GM12878 (cell line): ENCODE results near the gene TBC1D20. TPM values are rescaled to one million over a fixed set of nuclear protein-coding genes. Genes with fewer than 3 reads are reported as not detected.

Source experiments
- ATAC-seq: fragments of 200-7000 bp; cut with Tn5 transposase; 3 replicates; pipeline ENCODE4 v1.9.1; 2020; ENCODE audit warnings: mild to moderate bottlenecking, moderate library complexity
- BruUV-seq: library from RNA; stranded (reverse); fragments of 400-500 nt; replicated peaks from 2 replicates; lab custom pipeline; 2021; lab: Mats Ljungman, UMichigan
- CTCF ChIA-PET: fragments of 300-600 bp; sonication (Branson Sonifier 250); formaldehyde crosslinking; extraction: SDS; loops from one replicate; lab custom pipeline; 2021; ENCODE audit warnings: inconsistent platforms; lab: Yijun Ruan, JAX
- POLR2A ChIA-PET: fragments of 350-600 bp; formaldehyde crosslinking; extraction: SDS; loops from one replicate; lab custom pipeline; 2021; ENCODE audit warnings: inconsistent platforms; lab: Charles Lee
- RAD21 ChIA-PET: fragments of 300-600 bp; sonication (Branson Sonifier 250); formaldehyde crosslinking; loops from one replicate; lab custom pipeline; 2023; ENCODE audit warnings: antibody characterized with exemption; ENCODE audit not compliant: unreplicated experiment; lab: Charles Lee
- SMC1A ChIA-PET: fragments of 300-600 bp; sonication (Branson Sonifier 250); formaldehyde crosslinking; loops from one replicate; lab custom pipeline; 2023; ENCODE audit not compliant: unreplicated experiment, uncharacterized antibody; lab: Charles Lee
- DNase-seq: peaks from one replicate; pipeline ENCODE4 v3.0.0-alpha.2; 2011; ENCODE audit warnings: low read depth, low spot score
- FAIRE-seq: peaks from 3 replicates; lab custom pipeline; 2011; peaks lifted over from hg19 to GRCh38; lab: Jason Lieb, UNC
- H2AFZ ChIP-seq: 2 replicates; pipeline ENCODE4 v1.6.0; 2011; ENCODE audit warnings: low read depth, low read length, control low read depth; ENCODE audit not compliant: control insufficient read depth
- H3K27ac ChIP-seq: 2 replicates; pipeline ENCODE4 v1.5.1; 2011; ENCODE audit warnings: control low read depth; ENCODE audit not compliant: control insufficient read depth, insufficient read depth
- H3K27me3 ChIP-seq, 2 experiments: replicated peaks in 1 of 2; 2 replicates each; pipeline versions ENCODE4 v1.6.0 to v1.6.1; 2011; ENCODE audit warnings: low read length in 1 of 2; ENCODE audit not compliant: control insufficient read depth in 2 of 2, insufficient read depth in 2 of 2
- H3K36me3 ChIP-seq, 2 experiments: 2 replicates each; pipeline ENCODE4 v1.5.1; 2011; ENCODE audit warnings: low read length in 1 of 2; ENCODE audit not compliant: control insufficient read depth in 2 of 2, insufficient read depth in 2 of 2
- H3K4me1 ChIP-seq: 2 replicates; pipeline ENCODE4 v1.6.1; 2011; ENCODE audit warnings: mild to moderate bottlenecking, low read length, moderate library complexity, mixed read lengths; ENCODE audit not compliant: control insufficient read depth, insufficient read depth
- H3K4me2 ChIP-seq: 2 replicates; pipeline ENCODE4 v1.6.0; 2011; ENCODE audit warnings: control low read depth; ENCODE audit not compliant: control insufficient read depth, insufficient read depth
- H3K4me3 ChIP-seq: fragments of 200-600 bp; sonication (generic); 2 replicates; pipeline ENCODE4 v1.5.1; 2016
- H3K79me2 ChIP-seq: 2 replicates; pipeline ENCODE4 v1.6.0; 2011; ENCODE audit warnings: low read length; ENCODE audit not compliant: control insufficient read depth, insufficient read depth
- H3K9ac ChIP-seq: 2 replicates; pipeline ENCODE4 v1.8.0; 2011; ENCODE audit warnings: low read length, control low read depth, mixed read lengths; ENCODE audit not compliant: control insufficient read depth, insufficient read depth
- H3K9me3 ChIP-seq: replicated peaks from 3 replicates; pipeline ENCODE4 v1.5.1; 2011; ENCODE audit warnings: mild to moderate bottlenecking, low read length; ENCODE audit not compliant: control insufficient read depth, insufficient read depth
- H4K20me1 ChIP-seq: 2 replicates; pipeline ENCODE4 v1.6.0; 2011; ENCODE audit not compliant: control insufficient read depth, insufficient read depth
- CREB1 ChIP-seq: IDR thresholded peaks from 2 replicates; pipeline ENCODE4 v1.6.1; 2012; ENCODE audit warnings: low read depth, mild to moderate bottlenecking, inconsistent platforms
- POLR2A ChIP-seq: IDR thresholded peaks from 2 replicates; pipeline ENCODE4 v1.6.1; 2011; ENCODE audit warnings: low read depth, mild to moderate bottlenecking, low read length
- SMARCA5 ChIP-seq: fragments of 450-650 bp; IDR thresholded peaks from 2 replicates; pipeline ENCODE4 v1.6.1; 2017; ENCODE audit warnings: mild to moderate bottlenecking
- TBL1XR1 ChIP-seq: IDR thresholded peaks from 2 replicates; pipeline ENCODE4 v1.6.1; 2012; ENCODE audit warnings: low read depth, low read length, improper control_type of control experiment
- WGBS: methylation state at CpG from one replicate; pipeline ENCODE4 v1.1.6; 2016; ENCODE audit warnings: low lambda C conversion rate; ENCODE audit not compliant: insufficient replicate concordance, insufficient coverage; ENCODE audit errors: missing lambda C conversion rate; 5-methylcytosine and 5-hydroxymethylcytosine counted together
- in situ Hi-C: fragments of 300-500 bp; cut with MboI; formaldehyde crosslinking; loops from 9 replicates; pipeline ENCODE4 v1.14.3; 2018; ENCODE audit warnings: mixed read lengths
- intact Hi-C: fragments of 100-400 bp; cut with micrococcal nuclease; formaldehyde crosslinking; loops from one replicate; pipeline ENCODE4 v1.14.2; 2022; ENCODE audit not compliant: unreplicated experiment
- polyA plus RNA-seq, 11 experiments: library from polyadenylated mRNA; depleted of rRNA in 4 of 11; unstranded in 6 of 11; stranded (reverse) in 5 of 11; fragments of >200 nt; fragmentation: Nextera tagmentation in 4 of 11; fragmentation: Illumina TruSeq in 1 of 11; extraction: Ambion mirVana in 4 of 11; extraction: Trizol in 1 of 11; gene quantifications; 1 replicate in 1 of 11; 2 replicates in 10 of 11; pipeline versions ENCODE4 v1.2.1 to v1.2.3, GENCODE V29; 2011 to 2016; ENCODE audit warnings: inconsistent platforms in 2 of 11, missing spikeins in 2 of 11, low read depth in 1 of 11
- total RNA-seq, 4 experiments: library from RNA; depleted of rRNA in 3 of 4; stranded (reverse); fragments of >200 nt in 3 of 4; fragmentation: Illumina TruSeq in 1 of 4; extraction: Trizol in 1 of 4; gene quantifications; 2 replicates each; pipeline versions ENCODE4 v1.2.1 to v1.2.3, GENCODE V29; 2013 to 2021
- TF ChIP-seq, protein P1 (sequence below): IDR thresholded peaks from 2 replicates; pipeline ENCODE4 v1.6.1; 2012; ENCODE audit warnings: low read depth, low read length, improper control_type of control experiment

The TBC1D20 gene
- total and polyA plus RNA-seq, 10 of the 15 experiments (the other 5 are each of a cell fraction or from before 2014, with no cell fraction given): 4.3 to 17.9 (median 11.2) TPM

- H2AFZ ChIP-seq: no peak overlapping the region
- no peak for DNase-seq
- in situ Hi-C loops: no loop called here
- RAD21 ChIA-PET: no interaction called here
- H3K36me3 ChIP-seq: peaks cover 0 to 17% of the 10 kb centered on the region in 2 experiments; a peak in 2 of 4 replicates
- no peak for ATAC-seq
- no peaks in the 10 kb centered on the region for H4K20me1 ChIP-seq
- peaks cover 5% of the 10 kb centered on the region; the same call in 1 of the 2 replicates for H3K4me1 ChIP-seq
- POLR2A ChIA-PET: interaction anchor here (1.2 kb wide), 1 partner anchor 21 kb away, joined by 7 read pairs; no protein-coding TSS in a partner anchor
- no peaks in the 10 kb centered on the region for H3K9me3 ChIP-seq
- no TSS peak for BruUV-seq
- no peaks in the 10 kb centered on the region; a peak in 1 of 4 replicates for H3K27me3 ChIP-seq
- no peak overlapping the region for H3K9ac ChIP-seq
- SMC1A ChIA-PET: interaction anchor here (1.0 to 1.8 kb wide), 2 partner anchors 11 to 75 kb away, joined by 3 to 4 read pairs; no protein-coding TSS in a partner anchor
- no peak overlapping the region for H3K27ac ChIP-seq
- FAIRE-seq: no peak
- CTCF ChIA-PET: no interaction called here
- H3K4me2 ChIP-seq: no peak overlapping the region
- TF ChIP-seq, protein P1, sequence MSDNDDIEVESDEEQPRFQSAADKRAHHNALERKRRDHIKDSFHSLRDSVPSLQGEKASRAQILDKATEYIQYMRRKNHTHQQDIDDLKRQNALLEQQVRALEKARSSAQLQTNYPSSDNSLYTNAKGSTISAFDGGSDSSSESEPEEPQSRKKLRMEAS: no peak
- TF ChIP-seq CREB1 (no peak), TBL1XR1 (no peak)
- H3K79me2 ChIP-seq: peaks cover 51% of the 10 kb centered on the region
- 96% methylated on average over 3 of the region's 3 CpGs for WGBS
- intact Hi-C loops: no loop called here
- H3K4me3 ChIP-seq: no peak overlapping the region
These were observed 50.3 kb downstream of the TBC1D20 start for GRCh38 chr20:412081-412480.

DNA sequence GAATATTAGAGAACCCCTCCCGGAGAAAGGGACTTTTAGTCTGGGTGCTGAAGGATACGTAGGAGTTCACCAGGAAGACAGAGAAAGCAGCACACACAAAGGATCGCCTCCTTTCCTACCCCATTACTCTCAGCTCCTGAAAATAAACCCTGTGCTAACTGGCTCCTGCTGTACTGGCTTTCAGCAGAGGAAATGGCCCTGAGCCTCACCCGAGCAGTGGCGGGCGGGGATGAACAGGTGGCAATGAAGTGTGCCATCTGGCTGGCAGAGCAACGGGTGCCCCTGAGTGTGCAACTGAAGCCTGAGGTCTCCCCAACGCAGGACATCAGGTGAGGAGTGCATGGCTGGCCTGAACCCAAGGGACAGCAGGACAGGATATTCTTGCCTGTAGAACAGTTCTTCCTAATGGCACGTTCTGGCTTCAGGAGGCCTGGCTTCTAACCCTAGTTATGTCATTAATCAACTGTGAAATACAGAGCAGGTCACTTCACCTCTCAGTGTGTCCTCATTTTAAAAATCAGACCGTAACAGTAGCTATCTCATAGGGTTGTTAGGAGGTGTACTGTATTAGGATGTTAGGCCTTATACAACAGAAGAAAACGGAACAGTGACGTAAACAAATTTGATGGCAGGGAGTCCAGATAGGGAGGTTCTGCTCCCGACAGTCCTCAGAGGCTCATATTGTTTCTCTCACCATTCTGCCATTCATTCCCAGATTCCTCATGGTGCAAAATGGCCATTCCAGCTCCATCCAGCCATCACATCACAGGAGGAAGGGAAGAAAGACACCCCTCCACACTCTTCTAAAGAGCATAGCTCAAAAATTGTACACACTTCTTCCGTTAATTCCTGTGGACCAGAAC, 52.4 kb downstream of the TBC1D20 start:
- in situ Hi-C loops: no loop called here
- no peaks in the 10 kb centered on the region; a peak in 1 of 4 replicates for H3K27me3 ChIP-seq
- H3K79me2 ChIP-seq: peaks cover 51% of the 10 kb centered on the region
- H3K9ac ChIP-seq: peak overlapping the region; percentile 99
- FAIRE-seq: no peak
- H3K36me3 ChIP-seq: 0 out of 4 replicates have a peak, but pooled peaks cover 0 to 13% of the 10 kb centered on the region in 2 experiments
- ChIA-PET SMC1A (interaction anchor here (0.9 to 1.2 kb wide), 3 partner anchors 22 to 68 kb away, joined by 3 read pairs; no protein-coding TSS in a partner anchor), POLR2A (interaction anchor here (1.0 kb wide), 1 partner anchor 50 kb away, joined by 3 read pairs; no protein-coding TSS in a partner anchor), CTCF (interaction anchor here (0.9 to 1.6 kb wide), 4 partner anchors 16 to 54 kb away, joined by 3 to 4 read pairs (median 3); no protein-coding TSS in a partner anchor), RAD21 (interaction anchor here (1.0 to 1.2 kb wide), 2 partner anchors 22 to 50 kb away, joined by 3 to 4 read pairs; no protein-coding TSS in a partner anchor)
- no peak overlapping the region for H2AFZ ChIP-seq
- H3K9me3 ChIP-seq: no peaks in the 10 kb centered on the region
- H4K20me1 ChIP-seq: no peaks in the 10 kb centered on the region
- no peak for TF ChIP-seq SMARCA5
- peak; percentile 55 for TF ChIP-seq POLR2A
- WGBS: 42% methylated on average over 14 of the region's 14 CpGs
- peak overlapping the region; percentile 91 for H3K4me3 ChIP-seq
- intact Hi-C loops: no loop called here
- DNase-seq: no peak
- BruUV-seq: no TSS peak
- peaks cover 5% of the 10 kb centered on the region; the same call in 1 of the 2 replicates for H3K4me1 ChIP-seq
- H3K4me2 ChIP-seq: peak overlapping the region; percentile 82
- 0 out of 3 replicates have a peak, but pooled peaks have one; percentile 3 for ATAC-seq
- peak overlapping the region; percentile 97 for H3K27ac ChIP-seq
